K562 (cell line): Measurements from ENCODE around the gene SLX9. TPM values are rescaled to one million over a fixed set of nuclear protein-coding genes. Genes with fewer than 3 reads are reported as not detected.

Experiments
- ATAC-seq: fragments of 200-7000 bp; cut with Tn5 transposase; 3 replicates; pipeline ENCODE4 v1.9.1; 2020; ENCODE audit warnings: moderate library complexity
- BruUV-seq: library from RNA; stranded (reverse); fragments of 400-500 nt; replicated peaks from 2 replicates; lab custom pipeline; 2021; lab: Mats Ljungman, UMichigan
- CTCF ChIA-PET: fragments of 300-600 bp; formaldehyde crosslinking; extraction: SDS; loops from one replicate; lab custom pipeline; 2021; ENCODE audit warnings: low intra/inter-chr PET ratio; lab: Yijun Ruan, JAX
- POLR2A ChIA-PET: fragments of 300-600, 350-650 bp; sonication (Branson Sonifier 250); formaldehyde crosslinking; extraction: SDS; loops from one replicate; lab custom pipeline; 2021; ENCODE audit warnings: antibody characterized with exemption, inconsistent platforms; lab: Yijun Ruan, JAX
- DNase-seq, 4 experiments: peaks; one replicate each; pipeline versions ENCODE4 v3.0.0 to v3.0.0-alpha.2; 2011 to 2018; ENCODE audit warnings: low spot score in 3 of 4, mixed read lengths in 3 of 4; ENCODE audit errors: extremely low read depth in 1 of 4
- FAIRE-seq: peaks from 2 replicates; lab custom pipeline; 2011; peaks lifted over from hg19 to GRCh38; lab: Jason Lieb, UNC
- H2AFZ ChIP-seq: 2 replicates; pipeline ENCODE4 v1.6.0; 2011; ENCODE audit warnings: low read depth, low read length, control low read depth, inconsistent platforms
- H3K27ac ChIP-seq: fragments of 200-600 bp; 3 replicates; pipeline ENCODE4 v1.8.0; 2011; ENCODE audit warnings: low read depth, mild to moderate bottlenecking, control low read depth, inconsistent platforms, low read length, moderate library complexity, mixed read lengths; ENCODE audit errors: extremely low read depth
- H3K27me3 ChIP-seq, 2 experiments: fragments of 300-600 bp in 1 of 2; 2 replicates in 1 of 2; 3 replicates in 1 of 2; pipeline versions ENCODE4 v1.6.0 to v1.8.0; 2011; ENCODE audit warnings: inconsistent platforms in 2 of 2, low read length in 2 of 2, mild to moderate bottlenecking in 1 of 2, mixed read lengths in 1 of 2, moderate library complexity in 1 of 2; ENCODE audit not compliant: control insufficient read depth in 2 of 2, insufficient read depth in 2 of 2
- H3K36me3 ChIP-seq: fragments of 300-600 bp; 3 replicates; pipeline ENCODE4 v1.8.0; 2011; ENCODE audit warnings: mild to moderate bottlenecking, low read length, inconsistent platforms; ENCODE audit not compliant: control insufficient read depth, insufficient read depth
- H3K4me1 ChIP-seq, 2 experiments: fragments of 200-600 bp in 1 of 2; replicated peaks in 1 of 2; 2 replicates in 1 of 2; 3 replicates in 1 of 2; pipeline versions ENCODE4 v1.5.1 to v1.8.0; 2011; ENCODE audit warnings: inconsistent platforms in 2 of 2, low read length in 2 of 2, mild to moderate bottlenecking in 1 of 2, mixed read lengths in 1 of 2, moderate library complexity in 1 of 2; ENCODE audit not compliant: control insufficient read depth in 2 of 2, insufficient read depth in 2 of 2
- H3K4me2 ChIP-seq: 2 replicates; pipeline ENCODE4 v1.6.1; 2011; ENCODE audit warnings: low read length, control low read depth, inconsistent platforms, mixed read lengths; ENCODE audit not compliant: insufficient read depth
- H3K4me3 ChIP-seq: fragments of 200-600 bp; sonication (generic), shearing (Covaris generic); 2 replicates; pipeline ENCODE4 v1.5.1; 2016; ENCODE audit warnings: control low read depth, inconsistent platforms
- H3K79me2 ChIP-seq: fragments of 200-600 bp; 3 replicates; pipeline ENCODE4 v1.8.0; 2011; ENCODE audit warnings: low read length, inconsistent platforms; ENCODE audit not compliant: control insufficient read depth, insufficient read depth
- H3K9ac ChIP-seq, 2 experiments: 2 replicates each; pipeline versions ENCODE4 v1.6.0 to v1.6.1; 2011; ENCODE audit warnings: low read depth in 2 of 2, low read length in 2 of 2, control low read depth in 1 of 2, inconsistent platforms in 1 of 2, mild to moderate bottlenecking in 1 of 2, mixed read lengths in 1 of 2; ENCODE audit not compliant: insufficient read depth in 1 of 2
- H3K9me1 ChIP-seq: one replicate; pipeline ENCODE4 v1.6.0; 2011; ENCODE audit warnings: inconsistent platforms, mild to moderate bottlenecking, low read length, moderate library complexity; ENCODE audit not compliant: control insufficient read depth, insufficient read depth
- H3K9me3 ChIP-seq: replicated peaks from 2 replicates; pipeline ENCODE4 v1.5.1; 2011; ENCODE audit warnings: low read depth, low read length, inconsistent platforms; ENCODE audit not compliant: control insufficient read depth, insufficient read depth
- H4K20me1 ChIP-seq: replicated peaks from 2 replicates; pipeline ENCODE4 v1.6.1; 2011; ENCODE audit warnings: low read length, inconsistent platforms, mixed read lengths; ENCODE audit not compliant: control insufficient read depth, insufficient read depth
- BRF1 ChIP-seq: IDR thresholded peaks from 3 replicates; pipeline ENCODE4 v1.6.1; 2011; ENCODE audit warnings: borderline replicate concordance, mild to moderate bottlenecking; ENCODE audit not compliant: insufficient read length; ENCODE audit errors: extremely low read depth
- DIDO1 ChIP-seq: fragments of 450-650 bp; IDR thresholded peaks from 2 replicates; pipeline ENCODE4 v1.6.1; 2016; ENCODE audit warnings: low read depth, missing biosample characterization, missing genetic modification characterization
- EWSR1 ChIP-seq: fragments of 450-650 bp; IDR thresholded peaks from 2 replicates; pipeline ENCODE4 v1.6.1; 2018; ENCODE audit warnings: borderline replicate concordance, mild to moderate bottlenecking, low read depth, moderate library complexity; ENCODE audit not compliant: partially characterized antibody
- HMG20A ChIP-seq: fragments of 450-650 bp; formaldehyde crosslinking; conservative IDR thresholded peaks from 2 replicates; pipeline ENCODE4 v1.4.0; 2020; ENCODE audit warnings: mild to moderate bottlenecking, mixed read lengths
- KAT7 ChIP-seq: sonication (generic); formaldehyde crosslinking; IDR thresholded peaks from 2 replicates; pipeline ENCODE4 v1.8.0; 2022; ENCODE audit warnings: missing genetic modification reagents, mild to moderate bottlenecking, borderline replicate concordance
- MAFG ChIP-seq: fragments of 450-650 bp; conservative IDR thresholded peaks from 2 replicates; pipeline ENCODE4 v1.6.1; 2016; ENCODE audit warnings: missing genetic modification characterization, missing compliant biosample characterization
- MEF2D ChIP-seq: conservative IDR thresholded peaks from 2 replicates; pipeline ENCODE4 v1.6.1; 2016; ENCODE audit warnings: low read depth, missing genetic modification characterization, missing compliant biosample characterization
- NELFE ChIP-seq: IDR thresholded peaks from 2 replicates; pipeline ENCODE4 v1.6.1; 2011; ENCODE audit warnings: mild to moderate bottlenecking; ENCODE audit not compliant: insufficient read depth, insufficient read length
- POU5F1 ChIP-seq: fragments of 150-350 bp; IDR thresholded peaks from 2 replicates; pipeline ENCODE4 v1.6.1; 2014; ENCODE audit warnings: borderline replicate concordance, low read length, low read depth, mild to moderate bottlenecking; ENCODE audit not compliant: partially characterized antibody
- YBX1 ChIP-seq: fragments of 450-650 bp; IDR thresholded peaks from 2 replicates; pipeline ENCODE4 v1.7.1; 2016; ENCODE audit warnings: mild to moderate bottlenecking
- ZBTB17 ChIP-seq: fragments of 450-650 bp; formaldehyde crosslinking; IDR thresholded peaks from 2 replicates; pipeline ENCODE4 v1.4.0; 2020; ENCODE audit warnings: mild to moderate bottlenecking
- ZBTB7A ChIP-seq: IDR thresholded peaks from 2 replicates; pipeline ENCODE4 v1.6.1; 2011; ENCODE audit warnings: low read depth, mild to moderate bottlenecking, low read length, moderate library complexity, borderline replicate concordance; ENCODE audit not compliant: control insufficient read depth
- ZNF589 ChIP-seq: fragments of 200-800 bp; sonication (Bioruptor generic); IDR thresholded peaks from 2 replicates; pipeline ENCODE4 v1.6.1; 2016; ENCODE audit warnings: low read depth, missing genetic modification characterization, missing compliant biosample characterization
- WGBS: fragments of 100-300 bp; shearing (Covaris generic); methylation state at CpG from one replicate; pipeline ENCODE4 v1.1.6; 2016; ENCODE audit warnings: low coverage, mixed read lengths; ENCODE audit not compliant: insufficient coverage; ENCODE audit errors: missing lambda C conversion rate; 5-methylcytosine and 5-hydroxymethylcytosine counted together
- in situ Hi-C: fragments of 300-500 bp; cut with MboI; formaldehyde crosslinking; loops from 4 replicates; pipeline ENCODE4 v1.15.0; 2018; ENCODE audit warnings: inconsistent platforms, mixed read lengths
- intact Hi-C: fragments of 100-400 bp; cut with micrococcal nuclease; formaldehyde crosslinking; loops from 2 replicates; pipeline ENCODE4 v1.14.2; 2022
- polyA plus RNA-seq, 8 experiments: library from polyadenylated mRNA; depleted of rRNA in 4 of 8; stranded (reverse) in 5 of 8; unstranded in 3 of 8; fragments of >200 nt; fragmentation: Nextera tagmentation in 2 of 8; fragmentation: Illumina TruSeq in 1 of 8; extraction: Ambion mirVana in 2 of 8; extraction: Trizol in 1 of 8; gene quantifications; 2 replicates each; pipeline versions ENCODE4 v1.2.1 to v1.2.3, GENCODE V29; 2011 to 2014; ENCODE audit warnings: inconsistent platforms in 1 of 8, missing spikeins in 1 of 8
- total RNA-seq, 7 experiments: library from RNA; depleted of rRNA in 6 of 7; stranded (reverse); fragments of >200 nt in 6 of 7; fragmentation: Illumina TruSeq in 2 of 7; extraction: Trizol in 2 of 7; gene quantifications; 2 replicates each; pipeline versions ENCODE4 v1.2.1 to v1.2.3, GENCODE V29; 2011 to 2021; ENCODE audit warnings: low replicate concordance in 1 of 7
- TF ChIP-seq, protein P1 (sequence below): sonication (generic); formaldehyde crosslinking; IDR thresholded peaks from 2 replicates; pipeline ENCODE4 v1.9.0; 2022; ENCODE audit warnings: mild to moderate bottlenecking, missing genetic modification reagents
- TF ChIP-seq, protein P2 (sequence below): IDR thresholded peaks from 2 replicates; pipeline ENCODE4 v1.6.1; 2012; ENCODE audit warnings: low read depth, low read length, improper control_type of control experiment, borderline replicate concordance
- TF ChIP-seq, protein P3 (sequence below): sonication (generic); formaldehyde crosslinking; IDR thresholded peaks from 2 replicates; pipeline ENCODE4 v1.8.0; 2022; ENCODE audit warnings: mild to moderate bottlenecking, missing genetic modification reagents
- TF ChIP-seq, protein P4 (sequence below): sonication (generic); formaldehyde crosslinking; IDR thresholded peaks from 2 replicates; pipeline ENCODE4 v1.9.0; 2022; ENCODE audit warnings: mild to moderate bottlenecking, missing genetic modification reagents

SLX9 gene
- total and polyA plus RNA-seq, 9 of the 15 experiments (the other 6 are each of a cell fraction or from before 2014, with no cell fraction given) = 1.2 to 75.5 (median 16.5) TPM

DNA sequence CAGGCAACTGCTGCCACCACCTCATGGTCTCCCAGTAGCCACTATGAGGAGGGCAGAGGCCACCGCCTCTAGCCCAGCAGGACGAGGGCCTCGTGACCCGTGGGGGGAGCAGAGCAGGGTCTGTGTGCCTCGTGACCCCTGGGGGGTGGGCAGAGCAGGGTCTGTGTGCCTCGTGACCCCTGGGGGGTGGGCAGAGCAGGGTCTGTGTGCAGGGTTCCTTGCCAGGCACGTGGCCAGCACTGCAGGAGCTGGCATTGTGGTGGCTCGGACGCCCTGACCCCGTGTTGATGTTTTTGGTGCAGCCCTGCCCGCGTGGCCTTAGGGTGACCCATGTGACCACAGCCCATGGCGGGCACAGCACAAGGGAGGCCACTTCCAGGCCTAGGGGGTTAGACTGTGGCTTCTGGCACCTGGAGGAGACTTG, 52.8 kb downstream of the SLX9 start:
- Histone ChIP-seq H3K36me3 (no peaks in the 10 kb centered on the region), H3K4me3 (no peak overlapping the region), H3K4me1 (peaks cover 0 to 77% of the 10 kb centered on the region in 2 experiments; a peak in 1 of 5 replicates), H3K27me3 (peaks cover 34 to 88% of the 10 kb centered on the region in 2 experiments), H2AFZ (no peak overlapping the region), H3K4me2 (no peak overlapping the region), H3K79me2 (no peaks in the 10 kb centered on the region), H3K9ac (0 out of 4 replicates have a peak overlapping the region, but pooled peaks of 1 of the 2 experiments have one; percentile 11), H4K20me1 (peaks cover 42% of the 10 kb centered on the region), H3K27ac (no peak overlapping the region), H3K9me3 (no peaks in the 10 kb centered on the region), H3K9me1 (peaks cover 4% of the 10 kb centered on the region)
- no TSS peak for BruUV-seq
- TF ChIP-seq, protein P1, sequence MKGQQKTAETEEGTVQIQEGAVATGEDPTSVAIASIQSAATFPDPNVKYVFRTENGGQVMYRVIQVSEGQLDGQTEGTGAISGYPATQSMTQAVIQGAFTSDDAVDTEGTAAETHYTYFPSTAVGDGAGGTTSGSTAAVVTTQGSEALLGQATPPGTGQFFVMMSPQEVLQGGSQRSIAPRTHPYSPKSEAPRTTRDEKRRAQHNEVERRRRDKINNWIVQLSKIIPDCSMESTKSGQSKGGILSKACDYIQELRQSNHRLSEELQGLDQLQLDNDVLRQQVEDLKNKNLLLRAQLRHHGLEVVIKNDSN (CRISPR knock-in tag) = peak; percentile 7; the same call in 1 of the 2 replicates
- TF ChIP-seq, protein P2, sequence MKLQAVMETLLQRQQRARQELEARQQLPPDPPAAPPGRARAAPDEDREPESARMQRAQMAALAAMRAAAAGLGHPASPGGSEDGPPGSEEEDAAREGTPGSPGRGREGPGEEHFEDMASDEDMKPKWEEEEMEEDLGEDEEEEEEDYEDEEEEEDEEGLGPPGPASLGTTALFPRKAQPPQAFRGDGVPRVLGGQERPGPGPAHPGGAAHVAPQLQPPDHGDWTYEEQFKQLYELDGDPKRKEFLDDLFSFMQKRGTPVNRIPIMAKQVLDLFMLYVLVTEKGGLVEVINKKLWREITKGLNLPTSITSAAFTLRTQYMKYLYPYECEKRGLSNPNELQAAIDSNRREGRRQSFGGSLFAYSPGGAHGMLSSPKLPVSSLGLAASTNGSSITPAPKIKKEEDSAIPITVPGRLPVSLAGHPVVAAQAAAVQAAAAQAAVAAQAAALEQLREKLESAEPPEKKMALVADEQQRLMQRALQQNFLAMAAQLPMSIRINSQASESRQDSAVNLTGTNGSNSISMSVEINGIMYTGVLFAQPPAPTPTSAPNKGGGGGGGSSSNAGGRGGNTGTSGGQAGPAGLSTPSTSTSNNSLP = no peak
- TF ChIP-seq DIDO1 (tag) = no peak
- TF ChIP-seq HMG20A (CRISPR knock-in tag) = no peak
- no peak for TF ChIP-seq BRF1
- no peak for TF ChIP-seq MAFG (tag)
- TF ChIP-seq NELFE = no peak
- TF ChIP-seq, protein P3, sequence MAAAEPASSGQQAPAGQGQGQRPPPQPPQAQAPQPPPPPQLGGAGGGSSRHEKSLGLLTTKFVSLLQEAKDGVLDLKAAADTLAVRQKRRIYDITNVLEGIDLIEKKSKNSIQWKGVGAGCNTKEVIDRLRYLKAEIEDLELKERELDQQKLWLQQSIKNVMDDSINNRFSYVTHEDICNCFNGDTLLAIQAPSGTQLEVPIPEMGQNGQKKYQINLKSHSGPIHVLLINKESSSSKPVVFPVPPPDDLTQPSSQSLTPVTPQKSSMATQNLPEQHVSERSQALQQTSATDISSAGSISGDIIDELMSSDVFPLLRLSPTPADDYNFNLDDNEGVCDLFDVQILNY (CRISPR knock-in tag) = no peak
- no peak for TF ChIP-seq ZNF589 (CRISPR knock-in tag)
- TF ChIP-seq EWSR1 = no peak
- no peak for TF ChIP-seq KAT7 (CRISPR knock-in tag)
- no peak for TF ChIP-seq ZBTB17
- 0 out of 2 replicates have a peak, but pooled peaks have one; percentile 11 for TF ChIP-seq ZBTB7A
- TF ChIP-seq POU5F1 = no peak
- TF ChIP-seq, protein P4, sequence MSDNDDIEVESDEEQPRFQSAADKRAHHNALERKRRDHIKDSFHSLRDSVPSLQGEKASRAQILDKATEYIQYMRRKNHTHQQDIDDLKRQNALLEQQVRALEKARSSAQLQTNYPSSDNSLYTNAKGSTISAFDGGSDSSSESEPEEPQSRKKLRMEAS (CRISPR knock-in tag) = peak; percentile 17; the same call in 1 of the 2 replicates
- no peak for TF ChIP-seq YBX1
- TF ChIP-seq MEF2D (tag) = no peak
- 8% methylated on average over 13 of the region's 13 CpGs for WGBS
- DNase-seq = no peak
- in situ Hi-C loops (no loop called here), intact Hi-C loops (no loop called here)
- ChIA-PET CTCF (interaction anchor here (0.5 kb wide), 1 partner anchor 834 kb away, joined by 3 read pairs; no protein-coding TSS in a partner anchor), POLR2A (no interaction called here)
- ATAC-seq = no peak
- no peak for FAIRE-seq
